Immature natural killer cell (primary cell): Measurements from ENCODE around the gene ERCC1. TPM values are rescaled to one million over a fixed set of nuclear protein-coding genes. Genes with fewer than 3 reads are reported as not detected.

Source experiments
- DNase-seq, 3 donors: peaks; one replicate each; pipeline ENCODE4 v3.0.0; 2022; ENCODE audit warnings: mixed read lengths in 1 of 3
- H3K27ac Mint-ChIP-seq, 6 donors: one replicate each; pipeline ENCODE4 v1.8.0; 2020; ENCODE audit warnings: mixed read lengths in 6 of 6, mild to moderate bottlenecking in 5 of 6, inconsistent platforms in 4 of 6, moderate library complexity in 3 of 6
- H3K27me3 Mint-ChIP-seq, 3 donors: one replicate each; pipeline ENCODE4 v1.8.0; 2020 to 2021; ENCODE audit warnings: low read depth in 3 of 3, mild to moderate bottlenecking in 3 of 3, mixed read lengths in 3 of 3, moderate library complexity in 3 of 3, inconsistent platforms in 1 of 3
- H3K36me3 Mint-ChIP-seq, 3 donors: one replicate each; pipeline ENCODE4 v1.8.0; 2020; ENCODE audit warnings: mixed read lengths in 3 of 3, inconsistent platforms in 2 of 3, mild to moderate bottlenecking in 2 of 3
- H3K4me1 Mint-ChIP-seq, 2 donors: one replicate each; pipeline ENCODE4 v1.8.0; 2020; ENCODE audit warnings: inconsistent platforms in 2 of 2, mild to moderate bottlenecking in 2 of 2, mixed read lengths in 2 of 2, moderate library complexity in 1 of 2
- H3K4me3 Mint-ChIP-seq, 5 donors: one replicate each; pipeline ENCODE4 v1.8.0; 2020; ENCODE audit warnings: mild to moderate bottlenecking in 5 of 5, mixed read lengths in 5 of 5, inconsistent platforms in 3 of 5, moderate library complexity in 3 of 5
- H3K9me3 Mint-ChIP-seq, 6 donors: one replicate each; pipeline ENCODE4 v1.8.0; 2020; ENCODE audit warnings: mild to moderate bottlenecking in 6 of 6, mixed read lengths in 6 of 6, inconsistent platforms in 4 of 6, moderate library complexity in 3 of 6
- polyA plus RNA-seq, 3 donors: library from polyadenylated mRNA; unstranded; fragments of 300-500 nt; fragmentation: Illumina TruSeq; gene quantifications; one replicate each; pipeline ENCODE4 v1.2.3, GENCODE V29; 2021

The ERCC1 gene
- polyA plus RNA-seq, 3 donors from 2014 or later = 50.8 to 62.2 (median 54.5) TPM

DNA sequence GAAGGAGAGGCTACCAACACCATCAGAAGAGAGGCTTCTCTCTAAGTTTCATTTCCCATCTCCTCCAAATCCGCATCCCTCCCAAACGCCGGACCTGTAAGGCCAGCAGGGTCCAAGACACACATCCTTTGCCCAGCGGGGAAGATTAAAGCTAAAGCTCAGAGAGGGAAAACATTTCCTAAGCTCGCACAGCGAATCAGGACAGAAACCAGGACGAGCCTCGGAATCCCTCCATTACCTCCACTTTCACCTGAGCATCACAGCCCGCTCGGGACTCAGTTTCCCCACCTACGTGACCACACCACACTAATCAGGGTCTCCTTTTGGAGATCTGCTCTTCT lies 43.4 kb upstream of the ERCC1 start:
- H3K36me3 Mint-ChIP-seq = peaks cover 0 to 6% (median 0%) of the 10 kb centered on the region in 3 donors
- H3K27ac Mint-ChIP-seq = peak overlapping the region; percentile 97 to 99 (median 98)
- peaks cover 45 to 50% (median 47%) of the 10 kb centered on the region in 3 donors for H3K27me3 Mint-ChIP-seq
- H3K4me3 Mint-ChIP-seq = peak overlapping the region; percentile 92 to 93 (median 93)
- DNase-seq = no peak
- peaks cover 32% of the 10 kb centered on the region in 2 donors for H3K4me1 Mint-ChIP-seq
- H3K9me3 Mint-ChIP-seq = no peaks in the 10 kb centered on the region

DNA sequence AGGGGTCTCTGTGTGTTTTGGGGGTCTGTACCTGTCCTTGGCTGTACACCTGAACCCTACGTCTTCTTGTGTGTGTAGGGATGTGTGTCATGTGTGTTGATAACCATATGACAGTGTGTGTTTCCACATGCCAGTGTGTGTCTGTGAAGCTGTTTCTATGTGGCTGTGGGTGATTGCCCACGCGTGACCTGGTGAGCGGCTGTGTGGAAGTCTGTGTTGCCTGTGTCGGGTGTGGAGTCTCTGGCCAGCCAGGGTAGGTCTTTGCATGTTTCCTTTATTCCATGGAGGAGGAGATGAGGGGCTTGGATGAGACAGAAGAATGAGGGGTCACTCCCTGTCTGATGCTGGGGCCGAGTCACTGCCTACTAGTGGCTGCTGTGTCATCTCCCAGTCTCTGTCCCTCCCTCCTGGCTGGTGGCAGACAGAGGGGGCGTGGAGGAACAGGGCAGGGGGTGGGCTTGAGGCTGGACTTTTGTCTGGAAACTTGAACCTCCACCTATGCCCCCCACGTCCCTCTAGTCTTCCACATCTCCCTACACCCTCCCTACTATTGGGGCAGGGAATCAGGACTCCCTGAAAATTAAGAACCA lies 41.2 kb upstream of the ERCC1 start:
- Mint-ChIP-seq H3K27me3 (peaks cover 27 to 35% (median 30%) of the 10 kb centered on the region in 3 donors), H3K36me3 (no peaks in the 10 kb centered on the region), H3K4me1 (peaks cover 20 to 24% of the 10 kb centered on the region in 2 donors), H3K27ac (peak overlapping the region in 4 of 6 donors; percentile 31 to 99 (median 58)), H3K4me3 (no peak overlapping the region), H3K9me3 (no peaks in the 10 kb centered on the region)
- DNase-seq = no peak

DNA sequence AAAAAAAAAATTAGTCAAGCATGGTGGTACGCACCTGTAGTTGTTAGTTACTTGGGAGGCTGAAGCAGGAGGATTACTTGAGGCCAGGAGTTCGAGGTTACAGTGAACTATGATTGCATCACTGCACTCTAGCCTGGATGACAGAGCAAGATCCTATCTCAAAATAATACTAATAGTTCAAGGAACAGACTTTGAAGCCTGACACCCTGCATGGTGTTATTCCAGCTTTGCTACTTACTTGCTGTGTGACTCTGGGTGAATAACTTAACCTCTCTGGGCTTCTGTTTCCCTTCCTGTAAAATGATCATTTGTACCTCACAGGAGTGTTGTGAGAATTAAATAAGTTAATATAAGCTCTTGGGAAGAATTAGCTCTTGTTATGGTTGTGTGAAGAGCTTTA lies 40.6 kb upstream of the ERCC1 start:
- H3K27me3 Mint-ChIP-seq = peaks cover 23 to 28% (median 23%) of the 10 kb centered on the region in 3 donors
- peaks cover 13 to 17% of the 10 kb centered on the region in 2 donors for H3K4me1 Mint-ChIP-seq
- DNase-seq = no peak
- peak overlapping the region in 3 of 6 donors; percentile 31 to 99 (median 53) for H3K27ac Mint-ChIP-seq
- H3K9me3 Mint-ChIP-seq = no peaks in the 10 kb centered on the region
- H3K4me3 Mint-ChIP-seq = no peak overlapping the region
- H3K36me3 Mint-ChIP-seq = no peaks in the 10 kb centered on the region

DNA sequence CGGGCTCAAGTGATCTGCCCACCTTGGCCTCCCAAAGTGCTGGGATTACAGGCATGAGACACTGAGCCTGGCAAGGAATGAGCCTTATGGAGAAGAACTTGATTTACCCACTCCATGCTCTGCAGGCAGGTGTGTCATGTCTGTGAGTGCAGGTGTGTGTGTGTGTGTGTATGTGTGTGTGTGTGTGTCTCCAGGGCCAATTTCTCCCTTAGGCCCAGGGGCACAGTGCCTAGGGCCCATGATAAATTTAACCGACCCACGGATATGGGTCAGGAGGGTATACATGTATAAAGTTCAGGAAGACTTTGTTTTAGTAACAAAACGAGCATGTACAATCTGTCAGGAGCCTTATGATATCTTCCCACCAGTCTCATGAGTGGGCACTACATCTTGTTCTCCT lies 39.5 kb upstream of the ERCC1 start:
- Mint-ChIP-seq H3K27ac (no peak overlapping the region), H3K27me3 (peaks cover 13 to 18% (median 14%) of the 10 kb centered on the region in 3 donors), H3K4me3 (no peak overlapping the region), H3K36me3 (no peaks in the 10 kb centered on the region), H3K9me3 (no peaks in the 10 kb centered on the region), H3K4me1 (peaks cover 9 to 12% of the 10 kb centered on the region in 2 donors)
- DNase-seq = no peak

DNA sequence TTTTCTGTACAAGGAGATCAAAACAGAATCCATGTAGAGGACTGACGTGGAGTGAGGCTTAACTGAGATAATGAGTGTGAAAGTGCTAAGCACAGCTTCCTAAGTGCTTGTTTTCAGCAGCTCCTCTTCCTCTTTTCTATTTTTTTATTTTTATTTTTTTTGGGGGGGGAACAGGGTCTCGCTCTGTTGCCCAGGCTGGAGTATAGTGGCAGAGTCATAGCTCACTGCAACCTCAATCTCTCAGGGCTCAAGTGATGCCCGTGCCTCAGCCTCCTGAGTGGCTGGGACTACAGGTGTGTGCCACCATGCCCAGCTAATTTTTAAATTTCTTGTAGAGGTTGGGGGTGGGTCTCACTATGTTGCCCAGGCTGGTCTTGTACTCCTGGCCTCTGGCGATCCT lies 38.5 kb upstream of the ERCC1 start:
- H3K4me1 Mint-ChIP-seq = peaks cover 9 to 11% of the 10 kb centered on the region in 2 donors
- H3K4me3 Mint-ChIP-seq = no peak overlapping the region
- H3K36me3 Mint-ChIP-seq = no peaks in the 10 kb centered on the region
- no peak overlapping the region for H3K27ac Mint-ChIP-seq
- no peak for DNase-seq
- peaks cover 4 to 11% (median 7%) of the 10 kb centered on the region in 3 donors for H3K27me3 Mint-ChIP-seq
- H3K9me3 Mint-ChIP-seq = no peaks in the 10 kb centered on the region

DNA sequence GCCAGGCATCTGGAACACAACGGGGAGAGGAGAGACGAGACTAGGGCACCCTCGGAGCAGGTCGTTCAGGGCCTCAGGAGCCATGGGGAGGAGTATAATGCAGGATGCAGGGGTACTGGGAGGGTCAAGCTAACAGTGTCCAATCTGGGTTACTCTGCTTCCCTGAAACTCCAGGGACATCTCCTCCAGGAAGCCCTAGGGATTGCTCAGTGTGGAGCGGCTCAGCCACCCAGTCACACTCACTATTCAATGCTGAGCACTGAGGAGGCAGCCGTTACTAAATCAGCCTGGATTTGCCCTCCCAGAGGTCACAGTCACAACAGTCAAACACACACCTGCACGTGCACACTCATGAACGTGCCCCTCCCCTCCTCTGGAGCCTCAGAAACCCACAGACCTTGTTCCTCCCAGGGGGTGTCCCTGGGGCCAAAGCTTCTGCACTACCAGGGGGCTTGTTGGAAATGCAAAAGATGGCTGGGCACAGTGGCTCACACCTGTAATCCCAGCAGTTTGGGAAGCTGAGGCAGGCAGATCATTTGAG lies 37.2 kb upstream of the ERCC1 start:
- Mint-ChIP-seq H3K27me3 (peaks cover 7 to 16% (median 12%) of the 10 kb centered on the region in 3 donors), H3K4me1 (peaks cover 15 to 16% of the 10 kb centered on the region in 2 donors), H3K9me3 (peaks cover 0 to 2% (median 0%) of the 10 kb centered on the region in 6 donors), H3K27ac (no peak overlapping the region), H3K4me3 (no peak overlapping the region), H3K36me3 (no peaks in the 10 kb centered on the region)
- DNase-seq = no peak

DNA sequence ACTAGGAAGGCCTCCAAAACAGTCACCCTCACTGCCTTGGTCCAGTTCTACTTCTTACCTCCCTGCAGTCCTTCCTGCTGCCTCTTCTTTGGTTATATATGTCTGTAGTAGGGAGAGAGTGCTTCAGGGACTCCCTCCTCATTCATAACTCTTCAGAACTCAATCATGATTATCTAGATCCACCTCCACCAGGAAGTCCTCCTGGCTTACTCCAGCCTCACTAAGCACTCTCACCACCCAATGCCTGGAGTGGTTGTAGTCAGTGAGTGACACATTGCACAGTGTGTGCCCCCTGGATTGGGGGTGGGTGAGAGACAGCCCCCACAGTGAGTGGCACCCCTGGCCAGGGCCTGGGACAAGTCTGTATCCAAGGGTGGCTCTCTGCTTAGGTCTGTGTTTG lies 34.1 kb upstream of the ERCC1 start:
- DNase-seq = no peak
- Mint-ChIP-seq H3K4me3 (peak overlapping the region in 3 of 5 donors; percentile 4 to 58 (median 20)), H3K27ac (peak overlapping the region in 5 of 6 donors; percentile 57 to 87 (median 81)), H3K4me1 (peaks cover 31 to 34% of the 10 kb centered on the region in 2 donors), H3K9me3 (peaks cover 0 to 2% (median 0%) of the 10 kb centered on the region in 6 donors), H3K36me3 (no peaks in the 10 kb centered on the region), H3K27me3 (peaks cover 15 to 23% (median 20%) of the 10 kb centered on the region in 3 donors)

DNA sequence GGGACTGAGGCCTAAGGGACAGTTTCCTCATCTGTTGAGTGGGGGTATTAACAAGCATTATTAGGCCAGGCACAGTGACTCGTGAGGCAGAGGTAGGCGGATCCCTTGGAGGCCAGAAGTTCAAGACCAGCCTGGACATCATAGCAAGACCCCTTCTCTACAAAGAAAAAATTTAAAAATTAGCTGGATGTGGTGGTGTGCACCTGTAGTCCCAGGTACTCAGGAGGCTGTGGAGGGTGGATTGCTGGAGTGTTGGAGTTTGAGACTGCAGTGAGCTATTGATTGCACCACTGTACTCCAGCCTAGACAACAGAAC lies 32.7 kb upstream of the ERCC1 start:
- H3K27me3 Mint-ChIP-seq = peaks cover 23 to 30% (median 26%) of the 10 kb centered on the region in 3 donors
- DNase-seq = no peak
- H3K36me3 Mint-ChIP-seq = no peaks in the 10 kb centered on the region
- peaks cover 0 to 2% (median 0%) of the 10 kb centered on the region in 6 donors for H3K9me3 Mint-ChIP-seq
- H3K4me1 Mint-ChIP-seq = peaks cover 41 to 45% of the 10 kb centered on the region in 2 donors
- peak overlapping the region; percentile 78 to 98 (median 96) for H3K27ac Mint-ChIP-seq
- peak overlapping the region; percentile 78 to 80 (median 80) for H3K4me3 Mint-ChIP-seq

DNA sequence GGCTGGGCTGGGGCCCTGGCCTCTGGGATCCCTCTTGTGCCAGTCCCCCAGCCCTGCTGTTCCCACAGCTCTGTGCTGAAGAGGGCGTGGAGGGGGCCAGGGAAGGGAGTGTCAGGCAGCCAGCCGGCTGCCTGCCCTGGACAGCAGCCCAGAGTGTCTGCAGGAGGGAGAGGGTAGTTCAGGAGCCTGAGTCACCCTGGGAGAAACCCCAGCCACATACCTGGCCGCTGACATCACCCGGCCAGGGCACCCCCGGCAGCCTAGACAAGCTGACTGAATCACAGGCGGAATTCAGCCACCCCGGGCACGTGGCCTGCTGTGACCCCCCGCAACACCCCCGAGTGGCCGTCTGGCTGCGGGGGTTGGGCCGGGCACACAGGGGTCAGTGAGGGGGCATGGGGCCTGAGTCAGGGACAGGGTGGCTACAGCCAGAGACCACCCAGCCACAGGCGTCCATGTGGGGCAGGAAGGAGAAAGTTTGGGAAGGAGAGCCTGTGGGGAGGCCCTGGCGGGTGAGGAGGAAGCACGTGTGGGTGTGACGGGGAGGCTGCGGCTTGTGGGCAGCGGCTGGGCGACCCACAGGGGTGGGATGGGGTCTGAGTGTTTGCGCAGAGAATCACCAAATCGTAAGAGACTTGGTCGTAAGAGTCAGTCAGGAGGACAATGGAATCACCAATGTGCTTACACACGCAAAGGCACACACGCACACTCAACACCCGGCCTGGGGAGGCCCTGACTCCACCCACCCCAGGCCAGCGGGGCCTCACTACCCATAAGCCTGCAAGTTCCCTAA lies 32.2 kb upstream of the ERCC1 start:
- Mint-ChIP-seq H3K9me3 (peaks cover 0 to 2% (median 0%) of the 10 kb centered on the region in 6 donors), H3K27me3 (peaks cover 28 to 36% (median 32%) of the 10 kb centered on the region in 3 donors), H3K27ac (peak overlapping the region; percentile 78 to 98 (median 96)), H3K4me1 (peaks cover 46 to 50% of the 10 kb centered on the region in 2 donors), H3K4me3 (peak overlapping the region; percentile 78 to 80 (median 80)), H3K36me3 (no peaks in the 10 kb centered on the region)
- DNase-seq = peak; percentile 89 to 96 (median 92)

DNA sequence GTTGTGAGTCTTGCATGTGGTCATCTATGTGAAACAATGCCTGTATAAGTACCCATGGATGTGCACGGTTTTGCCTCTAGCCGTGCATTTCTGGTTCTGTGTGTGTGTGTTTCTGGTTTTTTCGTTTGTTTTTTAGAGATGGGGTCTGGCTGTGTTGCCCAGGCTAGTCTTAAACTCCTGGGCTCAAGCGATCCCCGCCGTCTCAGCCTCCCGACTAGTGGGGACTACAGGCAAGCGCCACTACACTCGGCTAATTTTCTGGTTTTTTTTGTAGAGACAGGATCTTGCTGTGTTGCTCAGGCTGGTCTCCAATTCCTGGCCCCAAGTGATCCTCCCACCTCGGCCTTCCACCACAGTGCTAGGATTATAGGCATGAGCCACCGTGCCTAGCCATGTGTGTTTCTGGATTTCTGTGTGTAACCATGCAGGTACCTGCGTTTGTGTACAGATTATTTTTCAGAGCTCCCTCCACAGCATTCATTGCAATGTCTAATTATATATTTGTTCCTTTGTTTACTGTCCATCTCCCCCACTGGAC lies 28.2 kb upstream of the ERCC1 start:
- H3K4me3 Mint-ChIP-seq = peak overlapping the region; percentile 85 to 96 (median 91)
- no peak for DNase-seq
- peaks cover 0 to 2% (median 0%) of the 10 kb centered on the region in 6 donors for H3K9me3 Mint-ChIP-seq
- H3K27me3 Mint-ChIP-seq = peaks cover 40 to 53% (median 46%) of the 10 kb centered on the region in 3 donors
- peaks cover 73 to 74% of the 10 kb centered on the region in 2 donors for H3K4me1 Mint-ChIP-seq
- H3K27ac Mint-ChIP-seq = peak overlapping the region; percentile 98 to 100 (median 100)
- H3K36me3 Mint-ChIP-seq = peaks cover 0 to 7% (median 4%) of the 10 kb centered on the region in 3 donors

DNA sequence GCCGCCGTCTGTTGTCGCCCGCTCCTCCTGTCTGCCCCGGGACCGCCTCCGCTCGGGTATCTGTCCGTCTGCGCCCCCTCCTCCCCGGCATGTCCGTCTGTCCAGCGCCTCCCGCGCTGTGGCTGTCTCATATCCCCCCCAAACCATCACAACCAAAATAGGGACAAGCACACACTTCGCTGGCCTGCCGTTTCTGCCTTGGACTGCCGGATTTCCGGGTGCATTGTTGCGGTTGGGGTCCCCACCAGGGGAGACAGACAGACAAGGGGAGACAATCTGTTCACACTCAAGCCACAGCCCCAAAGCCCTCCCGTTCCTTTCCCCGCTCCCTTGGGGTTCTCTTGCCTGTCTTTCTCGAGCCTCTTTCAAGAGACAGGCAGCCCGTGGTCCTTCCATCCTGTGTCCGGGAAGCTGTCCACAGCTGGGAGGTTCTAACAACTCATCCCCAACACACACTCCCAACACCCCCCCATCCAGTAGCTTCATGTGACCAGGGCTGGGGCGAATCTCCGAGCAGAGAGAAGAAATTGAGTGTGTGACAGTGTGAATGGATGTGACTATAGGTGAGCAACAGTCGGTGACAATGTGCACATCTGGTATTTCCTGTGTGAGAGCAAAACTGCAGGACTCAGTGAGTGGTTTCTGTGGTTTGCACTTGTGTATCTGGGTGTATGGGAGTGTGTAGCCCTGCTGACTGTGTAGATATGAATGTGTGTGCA lies 27.6 kb upstream of the ERCC1 start:
- Mint-ChIP-seq H3K27ac (peak overlapping the region; percentile 98 to 100 (median 100)), H3K36me3 (peaks cover 3 to 7% (median 4%) of the 10 kb centered on the region in 3 donors), H3K9me3 (peaks cover 0 to 2% (median 0%) of the 10 kb centered on the region in 6 donors), H3K4me1 (peaks cover 71 to 73% of the 10 kb centered on the region in 2 donors), H3K27me3 (peaks cover 39 to 50% (median 42%) of the 10 kb centered on the region in 3 donors), H3K4me3 (peak overlapping the region; percentile 85 to 96 (median 91))
- DNase-seq = peak; percentile 83 to 84 (median 84)

DNA sequence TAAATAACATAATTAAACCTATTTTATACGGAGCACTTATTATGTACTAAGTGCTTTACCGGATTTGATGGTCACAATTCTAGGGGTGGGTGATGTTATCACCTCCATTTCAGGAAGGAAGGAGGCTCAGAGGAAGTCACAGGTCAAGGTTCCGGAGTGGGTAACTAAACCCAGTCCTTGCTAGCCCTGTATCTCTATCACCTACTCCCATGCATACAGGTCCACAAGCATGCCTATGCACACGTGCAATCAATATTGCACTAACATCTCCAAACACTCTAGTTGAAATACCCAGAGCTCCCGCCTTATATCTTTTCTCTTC lies 26.3 kb upstream of the ERCC1 start:
- peaks cover 71 to 73% of the 10 kb centered on the region in 2 donors for H3K4me1 Mint-ChIP-seq
- H3K27ac Mint-ChIP-seq = peak overlapping the region; percentile 99 to 100 (median 100)
- H3K36me3 Mint-ChIP-seq = peaks cover 4 to 10% (median 7%) of the 10 kb centered on the region in 3 donors
- H3K9me3 Mint-ChIP-seq = peaks cover 0 to 2% (median 0%) of the 10 kb centered on the region in 6 donors
- peaks cover 32 to 43% (median 35%) of the 10 kb centered on the region in 3 donors for H3K27me3 Mint-ChIP-seq
- peak; percentile 81 to 86 (median 85) for DNase-seq
- peak overlapping the region; percentile 93 to 98 (median 96) for H3K4me3 Mint-ChIP-seq

DNA sequence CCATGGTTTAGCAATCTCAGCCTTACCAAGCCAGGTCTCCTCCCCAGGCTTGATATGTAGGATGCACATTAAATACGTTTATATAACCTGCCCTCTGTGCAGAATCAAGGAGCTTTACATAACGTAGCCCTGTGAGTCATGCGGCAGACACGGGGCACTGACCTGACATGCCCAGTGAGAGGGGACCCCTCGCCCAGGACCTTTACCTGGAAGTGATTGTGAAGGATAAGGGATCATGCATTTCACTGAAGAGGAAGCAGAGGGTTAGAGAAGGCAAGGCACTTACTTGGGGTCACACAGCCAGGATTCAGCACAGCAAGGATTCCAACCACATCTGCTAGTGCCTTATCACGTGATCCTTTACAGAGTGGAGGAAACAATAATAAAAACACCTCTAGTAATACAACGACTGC lies 25.2 kb upstream of the ERCC1 start:
- DNase-seq = peak; percentile 38 to 48 (median 40)
- peak overlapping the region; percentile 99 to 100 (median 100) for H3K27ac Mint-ChIP-seq
- peaks cover 4 to 10% (median 7%) of the 10 kb centered on the region in 3 donors for H3K36me3 Mint-ChIP-seq
- H3K9me3 Mint-ChIP-seq = peaks cover 0 to 2% (median 0%) of the 10 kb centered on the region in 6 donors
- H3K27me3 Mint-ChIP-seq = peaks cover 32 to 44% (median 34%) of the 10 kb centered on the region in 3 donors
- H3K4me1 Mint-ChIP-seq = peaks cover 73 to 80% of the 10 kb centered on the region in 2 donors
- peak overlapping the region; percentile 93 to 98 (median 96) for H3K4me3 Mint-ChIP-seq
